Gastroesophageal sphincter (tissue), 4 donors: ENCODE data around the gene LMNA. TPM values are rescaled to one million over a fixed set of nuclear protein-coding genes. Genes with fewer than 3 reads are reported as not detected.
A peak's percentile ranks its signal among the peaks of the same experiment; 100 is the strongest.

Experiments used
- ATAC-seq: fragments of 150-250 bp; one replicate; pipeline ENCODE4 v1.9.1; 2016; ENCODE audit warnings: mild to moderate bottlenecking, moderate library complexity
- H3K27ac ChIP-seq, 4 donors: fragments of 200-600 bp; sonication (generic) in 3 of 4; 1 replicate in 3 of 4; 2 replicates in 1 of 4; pipeline ENCODE4 v1.5.1; 2016 to 2019
- H3K27me3 ChIP-seq: fragments of 200-600 bp; sonication (generic); one replicate; pipeline ENCODE4 v1.5.1; 2019
- H3K36me3 ChIP-seq, 2 donors: fragments of 200-600 bp; sonication (generic); one replicate each; pipeline ENCODE4 v1.5.1; 2019; ENCODE audit warnings: control low read depth in 1 of 2
- H3K4me1 ChIP-seq, 3 donors: fragments of 200-600 bp; sonication (generic); 1 replicate in 2 of 3; 2 replicates in 1 of 3; pipeline ENCODE4 v1.5.1; 2016 to 2019; ENCODE audit warnings: control low read depth in 2 of 3
- H3K4me3 ChIP-seq, 2 donors: fragments of 200-600 bp; sonication (generic); one replicate each; pipeline ENCODE4 v1.5.1; 2019; ENCODE audit warnings: mild to moderate bottlenecking in 1 of 2, moderate library complexity in 1 of 2
- H3K9me3 ChIP-seq, 3 donors: fragments of 200-600 bp; sonication (generic); one replicate each; pipeline ENCODE4 v1.5.1; 2017 to 2019; ENCODE audit warnings: control low read depth in 2 of 3
- CTCF ChIP-seq, 4 experiments: fragments of 200-600 bp in 2 of 4; fragments of 450-650 bp in 2 of 4; sonication (generic) in 1 of 4; IDR thresholded peaks; one replicate each; pipeline ENCODE4 v1.5.1; 2017 to 2019; ENCODE audit warnings: antibody characterized with exemption in 4 of 4, mild to moderate bottlenecking in 2 of 4, moderate library complexity in 2 of 4
- EP300 ChIP-seq: sonication (generic); formaldehyde crosslinking; IDR thresholded peaks from one replicate; pipeline ENCODE4 v1.6.1; 2017; ENCODE audit warnings: antibody characterized with exemption, mild to moderate bottlenecking
- POLR2A ChIP-seq, 2 donors: fragments of 450-650 bp; IDR thresholded peaks; one replicate each; pipeline ENCODE4 v1.6.1; 2017; ENCODE audit warnings: antibody characterized with exemption in 2 of 2, mild to moderate bottlenecking in 2 of 2, moderate library complexity in 1 of 2
- POLR2AphosphoS5 ChIP-seq: sonication (generic); formaldehyde crosslinking; IDR thresholded peaks from one replicate; pipeline ENCODE4 v1.6.1; 2017; ENCODE audit warnings: antibody characterized with exemption
- WGBS, 2 donors: methylation state at CpG; one replicate each; pipeline ENCODE4 v1.1.5; 2018; ENCODE audit warnings: low coverage in 1 of 2; 5-methylcytosine and 5-hydroxymethylcytosine counted together
- total RNA-seq, 4 donors: library from RNA; depleted of rRNA; stranded (reverse); fragments of >200 nt; gene quantifications; one replicate each; pipeline ENCODE4 v1.1.0, GENCODE V29; 2016

Gene LMNA
- 100 to 1,000 TPM; 327 to 617 (median 519) TPM for total RNA-seq

GRCh38 chr1:156114101-156114918 lies at the start of gene LMNA:
LMNA (plus strand) TSS chr1:156114711; CDS start chr1:156114919, 208 bp downstream.
- no peaks in the 10 kb centered on the region for H3K9me3 ChIP-seq
- no peaks in the 10 kb centered on the region for H3K27me3 ChIP-seq
- H3K36me3 ChIP-seq: no peaks in the 10 kb centered on the region
- H3K4me1 ChIP-seq: peaks cover 0 to 64% (median 28%) of the 10 kb centered on the region in 3 donors
- peak within 1 kb of the TSS; percentile 94 to 100 (median 100) for H3K27ac ChIP-seq
- TF ChIP-seq POLR2AphosphoS5: peak; percentile 99
- peak; percentile 98 for TF ChIP-seq POLR2A (IDR thresholded peaks at IDR 0.05)
- no peak for TF ChIP-seq EP300
- no peak for TF ChIP-seq CTCF (IDR thresholded peaks at IDR 0.05)
- peak within 1 kb of the TSS; percentile 90 to 93 for H3K4me3 ChIP-seq
- ATAC-seq: peak; percentile 90
- WGBS, 2 donors: no CpG with 5 or more reads among the region's 37 CpGs

GRCh38 chr1:156065212-156065611 lies 49.3 kb upstream of the LMNA start:
- 90% methylated on average over 3 of the region's 3 CpGs for WGBS, 2 donors
- ATAC-seq: no peak

GRCh38 chr1:156065871-156066270 lies 48.6 kb upstream of the LMNA start:
- H3K27ac ChIP-seq: no peak overlapping the region
- H3K36me3 ChIP-seq: no peaks in the 10 kb centered on the region
- TF ChIP-seq CTCF (IDR thresholded peaks at IDR 0.05) (no peak), POLR2A (IDR thresholded peaks at IDR 0.05) (no peak), POLR2AphosphoS5 (no peak), EP300 (no peak)
- H3K4me1 ChIP-seq: no peaks in the 10 kb centered on the region
- no peaks in the 10 kb centered on the region for H3K9me3 ChIP-seq
- ATAC-seq: no peak
- WGBS, 2 donors: 53% methylated on average over 3 of the region's 16 CpGs; no CpG with 5 or more reads in 1 of the 2 donors
- H3K27me3 ChIP-seq: no peaks in the 10 kb centered on the region
- H3K4me3 ChIP-seq: no peak overlapping the region

More at GRCh38 chr1:156065212-156065611, 49.3 kb upstream of the LMNA start:
- TF ChIP-seq EP300 (no peak), CTCF (IDR thresholded peaks at IDR 0.05) (no peak), POLR2AphosphoS5 (no peak), POLR2A (IDR thresholded peaks at IDR 0.05) (no peak)
- no peak overlapping the region for H3K27ac ChIP-seq
- H3K27me3 ChIP-seq: no peaks in the 10 kb centered on the region
- H3K4me3 ChIP-seq: no peak overlapping the region
- no peaks in the 10 kb centered on the region for H3K4me1 ChIP-seq
- no peaks in the 10 kb centered on the region for H3K36me3 ChIP-seq
- no peaks in the 10 kb centered on the region for H3K9me3 ChIP-seq

- WGBS, 2 donors: 56% methylated on average over 2 of the region's 2 CpGs; no CpG with 5 or more reads in 1 of the 2 donors
- no peak for ATAC-seq
- no peak for TF ChIP-seq CTCF (IDR thresholded peaks at IDR 0.05)
- no peak for TF ChIP-seq POLR2A (IDR thresholded peaks at IDR 0.05)
- TF ChIP-seq EP300: no peak
- TF ChIP-seq POLR2AphosphoS5: no peak
These were observed 47.2 kb upstream of the LMNA start for GRCh38 chr1:156067262-156067661.

More at GRCh38 chr1:156067262-156067661, 47.2 kb upstream of the LMNA start:
- no peaks in the 10 kb centered on the region for H3K4me1 ChIP-seq
- H3K9me3 ChIP-seq: no peaks in the 10 kb centered on the region
- H3K27me3 ChIP-seq: no peaks in the 10 kb centered on the region
- no peaks in the 10 kb centered on the region for H3K36me3 ChIP-seq
- H3K4me3 ChIP-seq: no peak overlapping the region
- H3K27ac ChIP-seq: no peak overlapping the region
